ENCODE results near the gene UST. TPM values are rescaled to one million over a fixed set of nuclear protein-coding genes. Genes with fewer than 3 reads are reported as not detected.

The UST gene
- total and polyA plus RNA-seq, 7 donors = 0.79 to 2.6 (median 2.0) TPM

DNA sequence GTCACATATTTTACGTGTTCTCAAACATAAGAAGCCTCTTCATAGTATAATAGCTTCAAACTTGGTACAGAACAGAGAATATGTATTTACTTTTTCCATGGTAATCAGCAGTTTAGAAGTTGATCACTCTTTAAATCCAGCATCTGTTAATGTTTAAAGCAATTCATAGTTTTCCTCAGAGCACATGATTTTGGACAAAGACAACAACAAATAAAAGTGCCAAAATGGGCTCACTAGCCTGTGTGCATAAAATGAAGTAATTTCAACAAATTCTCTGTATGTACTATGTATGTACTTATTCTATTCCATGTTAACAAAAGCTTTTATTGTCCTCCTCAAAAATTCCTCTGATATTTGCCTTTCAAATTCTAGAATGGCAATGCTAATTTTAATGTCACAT is 38.1 kb upstream of the UST start:
- DNase-seq (no peak), ATAC-seq (no peak)
- Histone ChIP-seq H3K9me3 (peaks cover 9% of the 10 kb centered on the region), H3K36me3 (ENCODE audit: insufficient read depth in 1 of 2, low read depth in 1 of 2) (no peaks in the 10 kb centered on the region), H3K4me3 (no peak overlapping the region), H3K27ac (no peak overlapping the region), H3K4me1 (no peaks in the 10 kb centered on the region), H3K27me3 (ENCODE audit: insufficient read depth in 3 of 3, low read length in 2 of 3) (no peaks in the 10 kb centered on the region)
- intact Hi-C loops (cut with DNase I) = no loop called here
- WGBS, 3 donors = 48 to 82% (median 70%) methylated on average over 1 of the region's 1 CpG
- TF ChIP-seq, protein P1, sequence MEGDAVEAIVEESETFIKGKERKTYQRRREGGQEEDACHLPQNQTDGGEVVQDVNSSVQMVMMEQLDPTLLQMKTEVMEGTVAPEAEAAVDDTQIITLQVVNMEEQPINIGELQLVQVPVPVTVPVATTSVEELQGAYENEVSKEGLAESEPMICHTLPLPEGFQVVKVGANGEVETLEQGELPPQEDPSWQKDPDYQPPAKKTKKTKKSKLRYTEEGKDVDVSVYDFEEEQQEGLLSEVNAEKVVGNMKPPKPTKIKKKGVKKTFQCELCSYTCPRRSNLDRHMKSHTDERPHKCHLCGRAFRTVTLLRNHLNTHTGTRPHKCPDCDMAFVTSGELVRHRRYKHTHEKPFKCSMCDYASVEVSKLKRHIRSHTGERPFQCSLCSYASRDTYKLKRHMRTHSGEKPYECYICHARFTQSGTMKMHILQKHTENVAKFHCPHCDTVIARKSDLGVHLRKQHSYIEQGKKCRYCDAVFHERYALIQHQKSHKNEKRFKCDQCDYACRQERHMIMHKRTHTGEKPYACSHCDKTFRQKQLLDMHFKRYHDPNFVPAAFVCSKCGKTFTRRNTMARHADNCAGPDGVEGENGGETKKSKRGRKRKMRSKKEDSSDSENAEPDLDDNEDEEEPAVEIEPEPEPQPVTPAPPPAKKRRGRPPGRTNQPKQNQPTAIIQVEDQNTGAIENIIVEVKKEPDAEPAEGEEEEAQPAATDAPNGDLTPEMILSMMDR (IDR thresholded peaks at IDR 0.05) = no peak

DNA sequence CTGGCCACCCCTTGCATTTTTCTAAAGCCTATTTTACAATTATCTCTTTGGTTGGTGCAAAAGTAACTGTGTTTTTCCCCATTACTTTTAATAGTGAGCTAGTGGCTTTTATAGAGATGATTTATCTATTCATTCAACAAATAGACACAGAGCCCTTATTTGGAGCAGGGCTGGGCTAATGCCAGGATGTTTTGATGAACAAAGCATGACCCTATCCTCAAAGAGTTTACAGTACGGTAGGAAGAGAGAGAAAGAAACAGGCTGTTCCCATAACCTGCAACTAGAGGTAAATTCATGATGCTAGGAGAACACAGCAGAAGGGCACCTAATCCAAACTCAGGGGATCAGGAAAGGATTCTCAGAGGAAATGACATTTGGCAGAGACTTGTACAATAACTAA is 37.3 kb upstream of the UST start:
- WGBS, 3 donors = 3 to 22% (median 12%) methylated on average over 1 of the region's 1 CpG
- TF ChIP-seq, protein P1 (IDR thresholded peaks at IDR 0.05) = no peak
- H3K27ac ChIP-seq = no peak overlapping the region
- no peak for ATAC-seq
- no peak for DNase-seq
- no peak overlapping the region for H3K4me3 ChIP-seq
- peaks cover 9% of the 10 kb centered on the region for H3K9me3 ChIP-seq
- no peaks in the 10 kb centered on the region for H3K36me3 ChIP-seq (ENCODE audit: insufficient read depth in 1 of 2, low read depth in 1 of 2)
- no peaks in the 10 kb centered on the region for H3K27me3 ChIP-seq (ENCODE audit: insufficient read depth in 3 of 3, low read length in 2 of 3)
- no peaks in the 10 kb centered on the region for H3K4me1 ChIP-seq
- intact Hi-C loops (cut with DNase I) = no loop called here

DNA sequence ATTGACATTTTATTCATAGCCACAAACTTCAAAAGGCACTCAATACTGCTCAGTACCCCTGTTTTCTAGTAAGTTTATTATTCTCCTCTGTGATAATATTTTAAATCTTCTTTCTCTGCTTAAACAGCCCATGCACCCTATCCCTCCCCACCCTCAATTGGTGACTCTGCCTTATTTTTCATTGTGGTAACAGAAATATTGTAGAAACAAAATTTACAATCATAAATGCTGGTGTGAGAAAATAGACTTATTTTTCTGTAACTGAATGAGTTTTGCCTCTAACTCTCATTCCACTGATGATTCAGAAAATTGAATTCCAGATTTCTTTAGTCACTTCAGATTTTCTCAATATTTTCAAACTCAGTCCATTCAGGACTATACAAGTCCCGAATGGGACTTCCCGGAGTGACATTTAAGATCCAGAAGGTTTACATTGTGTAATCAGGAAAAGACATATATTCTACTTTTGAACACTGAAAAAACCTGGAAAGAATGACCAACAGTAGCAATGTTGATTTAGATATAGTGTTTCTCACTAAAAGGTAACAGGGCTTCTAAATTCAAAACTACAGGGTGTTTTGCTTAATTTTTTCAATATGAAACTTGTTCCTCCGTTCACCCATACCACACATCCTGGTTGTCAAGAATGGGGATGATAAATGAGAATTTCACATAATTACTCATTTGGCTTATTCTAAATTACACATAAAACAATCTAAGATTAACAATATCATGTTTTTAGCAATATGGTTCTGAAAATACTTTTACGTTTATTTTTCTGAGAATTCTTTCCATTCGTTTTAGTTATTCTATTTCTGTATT is 34.8 kb upstream of the UST start:
- H3K9me3 ChIP-seq = peaks cover 9% of the 10 kb centered on the region
- DNase-seq = no peak
- no peaks in the 10 kb centered on the region for H3K4me1 ChIP-seq
- no peak overlapping the region for H3K27ac ChIP-seq
- H3K4me3 ChIP-seq = no peak overlapping the region
- intact Hi-C loops (cut with DNase I) = no loop called here
- H3K27me3 ChIP-seq (ENCODE audit: insufficient read depth in 3 of 3, low read length in 2 of 3) = no peaks in the 10 kb centered on the region
- TF ChIP-seq, protein P1 (IDR thresholded peaks at IDR 0.05) = no peak
- no peaks in the 10 kb centered on the region for H3K36me3 ChIP-seq (ENCODE audit: insufficient read depth in 1 of 2, low read depth in 1 of 2)
- ATAC-seq = no peak
- 83 to 87% (median 86%) methylated on average over 5 of the region's 5 CpGs for WGBS, 3 donors

DNA sequence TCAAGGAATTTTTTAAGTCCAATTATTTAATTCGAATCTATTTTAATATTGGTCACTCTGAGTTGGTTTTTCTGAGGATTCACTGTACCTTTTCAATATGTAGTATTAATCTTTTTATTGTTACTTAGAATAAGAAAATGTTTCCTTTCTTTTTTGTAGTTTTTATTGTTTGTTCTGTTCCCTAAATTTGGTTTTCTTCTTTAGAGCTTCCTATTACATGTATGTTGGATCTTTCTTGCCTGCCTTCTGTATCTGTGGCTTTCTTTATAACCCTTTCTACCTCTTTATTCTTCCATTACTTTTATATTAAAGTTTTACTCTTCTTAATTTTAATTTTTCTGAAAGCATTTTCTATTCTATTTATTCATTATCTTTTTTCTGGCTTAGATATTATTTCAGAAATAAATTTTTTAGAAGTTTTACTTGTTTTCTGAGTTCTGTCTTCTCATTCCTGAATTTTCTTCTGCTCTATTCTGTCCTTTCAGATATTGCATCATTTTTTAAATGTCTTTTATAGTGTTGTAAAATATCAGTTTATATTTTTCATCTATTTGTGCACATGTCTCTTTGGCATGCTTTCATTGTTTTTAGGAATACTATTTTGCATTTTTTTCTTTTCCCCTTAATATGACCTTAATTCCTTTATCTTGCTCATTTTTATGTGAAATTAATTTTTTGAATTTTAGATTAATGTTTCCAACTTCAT is 33.6 kb upstream of the UST start:
- intact Hi-C loops (cut with DNase I) = no loop called here
- peaks cover 9% of the 10 kb centered on the region for H3K9me3 ChIP-seq
- no peak overlapping the region for H3K4me3 ChIP-seq
- no peak overlapping the region for H3K27ac ChIP-seq
- ATAC-seq (no peak), DNase-seq (no peak)
- no peaks in the 10 kb centered on the region for H3K4me1 ChIP-seq
- TF ChIP-seq, protein P1 (IDR thresholded peaks at IDR 0.05) = no peak
- 95 to 99% (median 98%) methylated on average over 1 of the region's 1 CpG for WGBS, 3 donors
- H3K36me3 ChIP-seq (ENCODE audit: insufficient read depth in 1 of 2, low read depth in 1 of 2) = no peaks in the 10 kb centered on the region
- H3K27me3 ChIP-seq (ENCODE audit: insufficient read depth in 3 of 3, low read length in 2 of 3) = no peaks in the 10 kb centered on the region

All from psoas muscle (tissue), 8 donors.